EH (cell line): ENCODE results near the gene EIF4G3.
"Not testable (repeated sequence)": the region's sequence is repeated elsewhere in the genome, so short reads cannot be mapped to it uniquely, and the experiment has no call there.

Experiments used
- DNase-seq: peaks from one replicate; pipeline ENCODE4 v3.0.0-alpha.2; 2015; ENCODE audit warnings: low read depth

The EIF4G3 gene, protein sequence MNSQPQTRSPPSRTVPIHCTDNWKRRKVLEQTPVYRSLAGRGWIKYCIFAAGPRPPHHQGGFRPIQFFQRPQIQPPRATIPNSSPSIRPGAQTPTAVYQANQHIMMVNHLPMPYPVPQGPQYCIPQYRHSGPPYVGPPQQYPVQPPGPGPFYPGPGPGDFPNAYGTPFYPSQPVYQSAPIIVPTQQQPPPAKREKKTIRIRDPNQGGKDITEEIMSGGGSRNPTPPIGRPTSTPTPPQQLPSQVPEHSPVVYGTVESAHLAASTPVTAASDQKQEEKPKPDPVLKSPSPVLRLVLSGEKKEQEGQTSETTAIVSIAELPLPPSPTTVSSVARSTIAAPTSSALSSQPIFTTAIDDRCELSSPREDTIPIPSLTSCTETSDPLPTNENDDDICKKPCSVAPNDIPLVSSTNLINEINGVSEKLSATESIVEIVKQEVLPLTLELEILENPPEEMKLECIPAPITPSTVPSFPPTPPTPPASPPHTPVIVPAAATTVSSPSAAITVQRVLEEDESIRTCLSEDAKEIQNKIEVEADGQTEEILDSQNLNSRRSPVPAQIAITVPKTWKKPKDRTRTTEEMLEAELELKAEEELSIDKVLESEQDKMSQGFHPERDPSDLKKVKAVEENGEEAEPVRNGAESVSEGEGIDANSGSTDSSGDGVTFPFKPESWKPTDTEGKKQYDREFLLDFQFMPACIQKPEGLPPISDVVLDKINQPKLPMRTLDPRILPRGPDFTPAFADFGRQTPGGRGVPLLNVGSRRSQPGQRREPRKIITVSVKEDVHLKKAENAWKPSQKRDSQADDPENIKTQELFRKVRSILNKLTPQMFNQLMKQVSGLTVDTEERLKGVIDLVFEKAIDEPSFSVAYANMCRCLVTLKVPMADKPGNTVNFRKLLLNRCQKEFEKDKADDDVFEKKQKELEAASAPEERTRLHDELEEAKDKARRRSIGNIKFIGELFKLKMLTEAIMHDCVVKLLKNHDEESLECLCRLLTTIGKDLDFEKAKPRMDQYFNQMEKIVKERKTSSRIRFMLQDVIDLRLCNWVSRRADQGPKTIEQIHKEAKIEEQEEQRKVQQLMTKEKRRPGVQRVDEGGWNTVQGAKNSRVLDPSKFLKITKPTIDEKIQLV (N-terminal part only)

DNA sequence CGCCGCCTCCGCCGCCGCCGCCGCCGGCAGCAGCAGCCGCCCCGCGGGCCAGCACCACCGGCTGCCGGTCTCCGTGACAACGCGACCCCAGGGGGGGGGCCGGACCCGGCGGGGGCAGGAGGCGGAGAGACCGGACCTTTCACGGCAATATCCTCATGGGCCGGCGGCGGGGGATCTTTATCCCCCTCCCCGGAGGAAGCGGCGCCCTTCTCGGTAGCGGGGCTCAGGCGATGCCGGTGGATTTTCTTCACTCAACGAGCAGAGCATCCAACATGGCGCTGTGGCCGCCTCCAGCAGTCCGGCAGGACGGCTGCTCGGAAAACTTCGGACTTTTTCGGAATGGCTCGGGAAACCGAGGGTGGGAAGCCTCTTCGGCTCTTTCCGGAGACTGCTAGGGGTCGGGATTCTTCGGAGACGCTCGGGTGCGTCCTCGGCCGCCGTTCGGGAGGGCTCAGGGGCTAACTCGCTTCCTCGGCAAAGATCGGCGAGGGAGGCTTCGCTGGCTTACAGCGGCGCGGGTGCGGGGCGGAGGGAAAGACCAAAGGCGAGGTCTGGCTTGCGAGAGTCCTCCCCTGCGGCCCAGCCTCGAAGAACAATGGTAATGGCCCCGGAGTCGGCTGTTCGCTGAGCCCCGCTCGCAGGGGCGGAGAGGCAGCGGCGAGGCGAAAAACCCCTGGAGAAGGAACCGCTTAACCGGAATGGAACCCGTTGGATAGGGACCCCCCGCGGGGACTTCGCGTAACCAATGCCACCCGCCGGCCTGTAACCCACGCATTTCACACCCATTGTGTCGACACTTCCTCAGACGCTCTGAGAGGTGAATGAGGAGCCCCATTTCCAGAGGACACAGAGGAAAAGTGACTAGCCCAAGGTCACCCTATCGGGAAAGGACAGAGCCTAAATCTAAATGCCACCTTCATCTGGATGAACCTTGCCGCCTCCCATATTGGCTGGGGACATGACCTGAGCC lies at the start of gene EIF4G3:
Gene EIF4G3, minus strand, starts transcription at position 312 of the 970 bp plus-strand sequence. CDS start 174,155 bp downstream, outside the sequence.
- peak; percentile 97 for DNase-seq

DNA sequence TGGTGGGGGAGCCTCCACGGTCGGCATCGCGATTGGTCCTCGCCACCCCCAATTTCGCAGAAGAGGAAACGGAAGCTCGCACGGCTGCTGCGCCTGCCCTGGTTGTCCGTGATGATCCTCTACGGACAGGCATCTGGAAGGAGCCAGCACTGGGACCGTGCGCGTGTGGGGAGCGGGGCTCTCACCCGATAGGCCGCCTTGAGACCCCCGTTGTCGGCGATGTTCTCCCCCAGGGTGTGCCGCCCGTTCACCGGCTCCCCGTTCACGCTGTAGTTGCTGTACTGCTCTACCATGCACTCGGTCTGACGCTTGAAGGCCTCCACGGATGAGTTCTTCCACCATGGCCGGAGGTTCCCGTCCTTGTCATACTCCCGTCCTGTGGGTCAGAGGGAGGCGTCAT lies 48.4 kb upstream of the EIF4G3 start:
- no peak for DNase-seq

DNA sequence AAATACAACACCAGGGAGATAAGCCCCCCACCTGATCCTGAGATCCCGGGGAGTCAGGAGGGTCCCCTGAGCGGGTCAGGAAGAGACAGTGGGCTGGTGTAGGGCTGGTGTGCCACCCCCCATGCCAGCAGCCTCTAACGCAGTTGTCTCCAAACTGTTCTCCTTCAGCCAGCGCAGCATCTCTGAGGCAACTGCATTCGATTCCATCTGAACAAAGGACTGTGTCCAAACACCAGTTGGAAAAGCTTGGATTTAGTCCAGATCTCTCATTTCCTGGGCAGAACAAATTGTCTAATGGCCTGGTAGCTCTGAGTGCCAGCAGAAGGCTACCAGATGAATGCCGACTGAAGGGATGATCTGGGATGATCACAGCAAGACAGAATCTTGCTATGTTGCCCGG lies 44.1 kb upstream of the EIF4G3 start:
- DNase-seq, result peak; percentile 55

DNA sequence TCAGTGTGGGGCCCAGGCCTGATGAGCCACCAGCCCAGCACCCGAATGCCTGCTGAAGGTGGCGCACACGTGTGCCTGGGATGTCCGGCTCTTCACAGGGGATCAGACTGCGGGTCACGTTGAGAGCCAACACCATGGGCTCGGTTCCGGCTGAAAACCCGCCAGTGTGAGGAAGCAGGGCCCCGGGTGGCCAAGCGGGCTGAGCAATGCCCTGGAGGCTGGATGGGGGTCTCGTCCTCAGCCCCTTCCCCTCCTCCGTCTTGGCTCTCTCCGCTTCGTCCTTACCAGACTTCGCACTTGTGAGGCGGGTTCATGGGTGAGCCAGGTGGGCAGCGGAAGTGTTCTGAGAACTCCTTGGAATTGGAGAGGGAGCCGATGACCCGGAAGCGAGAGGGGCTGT lies 43.0 kb upstream of the EIF4G3 start:
- no peak for DNase-seq

DNA sequence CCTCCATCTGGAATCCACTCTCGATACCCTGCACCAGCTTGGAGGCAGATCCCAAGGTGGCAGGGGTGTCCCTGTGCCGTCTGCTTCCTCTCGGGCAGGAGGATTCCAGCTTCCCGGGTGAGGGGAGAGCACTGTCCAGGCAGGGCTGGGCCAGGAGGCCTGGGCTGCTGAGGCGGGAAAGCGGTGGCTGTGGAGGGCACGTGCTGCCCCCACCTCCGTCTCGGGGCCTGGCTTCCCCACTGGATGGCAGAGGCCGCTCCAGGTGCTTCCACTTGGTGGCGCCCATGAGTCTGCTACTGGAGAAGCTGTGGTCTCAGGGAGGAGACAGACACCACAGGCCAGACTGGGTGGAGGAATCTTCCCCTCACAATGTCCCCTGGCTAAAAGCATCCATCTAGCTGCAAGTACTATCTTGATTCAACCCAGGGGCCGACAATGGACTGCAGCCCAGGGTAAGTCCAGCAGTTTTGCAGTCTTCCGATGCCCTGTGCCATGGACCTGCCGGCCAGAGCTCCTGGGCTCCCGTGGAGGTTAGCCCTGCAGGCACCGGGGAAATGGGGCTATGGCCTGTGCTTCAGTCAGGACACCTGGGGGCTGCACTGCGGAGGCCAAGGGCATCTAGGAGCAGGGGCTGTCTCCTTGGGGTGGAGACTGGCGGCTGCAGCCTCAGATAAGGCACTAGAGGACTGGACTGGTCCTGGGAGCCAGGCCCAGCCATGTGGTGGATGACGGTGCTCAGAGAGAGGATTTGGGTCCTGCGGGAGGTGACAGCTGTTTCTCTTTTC lies 41.3 kb upstream of the EIF4G3 start:
- peak; percentile 40 for DNase-seq

DNA sequence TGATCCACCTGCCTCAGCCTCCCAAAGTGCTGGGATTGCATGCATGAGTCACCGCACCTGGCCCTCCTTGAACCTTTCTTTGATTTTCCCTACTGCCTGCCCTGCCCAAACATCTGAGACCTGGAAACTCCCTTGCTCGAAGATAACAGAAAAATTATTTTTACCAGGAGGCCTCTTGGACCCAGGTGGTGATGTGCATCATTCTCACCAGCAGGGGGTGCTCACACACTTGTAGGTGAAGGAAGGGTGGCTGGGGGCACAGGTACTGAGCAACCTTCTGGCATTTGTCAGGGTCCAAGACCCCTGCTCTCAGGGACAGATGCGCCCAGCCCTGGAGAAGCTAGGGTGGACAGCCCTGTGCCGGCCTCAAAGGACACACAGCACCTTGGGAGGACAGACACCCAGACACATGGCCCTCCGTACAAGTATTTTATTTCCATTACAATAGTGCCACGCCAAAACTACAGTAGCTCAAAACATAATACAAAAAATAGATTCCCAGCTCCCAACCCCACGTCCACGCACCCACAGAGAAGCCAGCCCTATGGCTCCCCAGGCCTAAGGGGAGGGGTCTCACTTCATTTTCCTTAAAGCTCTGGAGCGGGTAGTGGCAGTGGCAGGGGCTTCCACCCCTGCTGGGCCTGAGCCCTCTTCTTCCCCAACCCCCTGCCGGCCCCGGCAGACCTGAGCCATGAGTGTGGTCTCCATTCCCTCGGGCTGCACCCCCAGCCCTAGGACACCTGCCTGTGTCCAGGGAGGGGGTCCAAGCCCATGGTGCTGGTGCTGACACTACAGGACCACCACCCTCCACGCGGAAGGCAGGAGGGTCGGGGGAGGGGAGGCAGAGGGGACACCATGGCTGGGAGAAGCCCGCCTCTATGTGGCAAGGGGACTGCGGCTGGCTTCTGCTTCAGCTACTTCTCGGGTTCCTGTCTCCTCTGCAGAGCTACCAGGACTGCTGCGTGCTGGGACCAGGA lies 40.4 kb upstream of the EIF4G3 start:
- DNase-seq, result peak; percentile 53

DNA sequence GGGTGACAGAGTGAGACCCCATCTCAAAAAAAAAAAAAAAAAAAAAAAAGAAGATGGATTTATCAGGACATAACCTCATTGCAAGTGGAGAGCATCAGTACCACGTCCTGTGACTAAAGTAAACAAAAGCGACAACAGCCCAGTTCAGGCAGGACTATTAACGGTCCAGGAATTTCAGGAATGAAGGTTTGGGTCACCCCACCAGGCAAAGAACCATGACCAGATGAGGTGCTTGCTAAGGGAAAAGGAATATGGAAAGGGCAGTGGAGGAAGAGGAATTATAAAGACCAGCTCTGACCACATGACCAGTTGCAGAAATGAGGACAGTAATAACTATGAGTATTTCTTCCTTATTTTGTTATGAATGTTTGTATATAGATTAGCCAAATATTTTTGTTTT lies 35.4 kb upstream of the EIF4G3 start:
- peak; percentile 70 for DNase-seq

DNA sequence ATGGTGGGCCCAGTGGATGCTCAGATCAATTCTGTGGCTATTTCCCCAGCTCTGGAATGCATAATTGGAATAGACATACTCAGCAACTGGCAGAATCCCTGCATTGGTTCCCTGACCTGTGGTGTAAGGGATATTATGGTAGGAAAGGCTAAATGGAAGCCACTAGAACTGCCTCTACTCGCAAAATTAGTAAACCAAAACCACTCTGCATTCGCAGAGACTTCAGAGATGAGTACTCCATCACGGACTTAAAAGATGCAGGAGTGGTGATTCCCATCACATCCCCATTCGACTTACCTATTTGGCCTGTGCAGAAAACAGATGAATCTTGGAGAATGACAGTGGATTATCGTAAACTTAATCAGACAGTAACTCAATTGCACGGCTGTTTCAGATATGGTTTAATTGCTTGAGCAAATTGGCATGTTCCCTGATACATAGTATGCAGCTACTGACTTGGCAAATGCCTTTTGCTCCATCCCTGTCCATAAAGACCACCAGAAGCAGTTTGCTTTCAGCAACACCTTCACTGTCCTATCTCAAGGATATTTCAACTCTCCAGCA lies 31.5 kb upstream of the EIF4G3 start:
- DNase-seq, result not testable (repeated sequence)

DNA sequence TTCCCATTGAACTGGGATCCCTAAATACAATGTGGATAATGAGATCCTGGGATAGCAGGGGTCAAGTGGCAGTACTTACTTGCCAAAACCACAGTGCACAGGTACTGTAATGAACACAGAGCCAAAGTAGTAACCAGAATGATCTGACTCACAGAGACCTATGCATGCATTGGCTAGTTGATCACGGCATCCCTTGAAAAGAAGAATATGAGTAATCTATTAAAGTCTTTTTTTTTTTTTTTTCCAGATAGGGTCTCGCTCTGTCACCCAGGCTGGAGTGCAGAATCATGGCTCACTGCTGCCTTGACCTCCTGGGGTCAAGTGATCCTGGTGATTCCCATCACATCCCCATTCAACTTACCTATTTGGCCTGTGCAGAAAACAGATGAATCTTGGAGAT lies 29.4 kb upstream of the EIF4G3 start:
- DNase-seq, result peak; percentile 25

DNA sequence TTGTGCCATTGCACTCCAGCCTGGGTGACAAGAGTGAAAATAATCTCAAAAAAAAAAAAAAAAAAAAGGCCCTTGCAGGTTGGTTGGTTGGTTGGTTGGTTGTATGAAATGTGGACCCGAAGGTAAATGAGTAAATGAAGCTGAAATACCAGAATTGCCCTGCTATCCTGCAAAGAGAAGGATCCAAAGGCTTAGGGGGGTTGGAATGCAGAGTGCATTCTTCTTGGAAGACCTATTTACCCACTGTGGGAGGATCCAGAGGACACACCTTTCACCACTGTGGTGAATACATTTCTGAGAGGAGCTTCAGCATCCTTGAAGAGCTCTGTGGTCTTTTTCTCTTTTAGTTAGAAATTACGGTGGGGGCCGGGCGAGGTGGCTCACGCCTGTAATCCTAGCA lies 28.7 kb upstream of the EIF4G3 start:
- no peak for DNase-seq

DNA sequence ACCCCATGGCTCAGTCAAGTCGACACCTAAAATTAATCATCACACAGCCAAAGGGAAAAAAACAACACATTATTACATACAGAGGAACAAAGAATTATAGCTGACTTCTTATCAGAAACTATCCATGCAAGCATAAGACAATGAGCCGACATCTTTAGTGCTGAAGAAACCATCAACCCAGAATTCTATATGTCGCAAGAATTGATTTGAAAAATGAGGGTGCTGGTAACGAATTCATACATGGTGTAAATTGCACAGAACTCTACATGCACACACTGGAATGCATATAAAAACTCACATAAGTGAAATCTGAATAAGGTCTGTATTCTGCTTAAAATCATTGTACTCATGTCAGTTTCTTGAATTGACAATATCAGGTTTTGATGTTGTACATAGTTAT lies 25.0 kb upstream of the EIF4G3 start:
- no peak for DNase-seq

DNA sequence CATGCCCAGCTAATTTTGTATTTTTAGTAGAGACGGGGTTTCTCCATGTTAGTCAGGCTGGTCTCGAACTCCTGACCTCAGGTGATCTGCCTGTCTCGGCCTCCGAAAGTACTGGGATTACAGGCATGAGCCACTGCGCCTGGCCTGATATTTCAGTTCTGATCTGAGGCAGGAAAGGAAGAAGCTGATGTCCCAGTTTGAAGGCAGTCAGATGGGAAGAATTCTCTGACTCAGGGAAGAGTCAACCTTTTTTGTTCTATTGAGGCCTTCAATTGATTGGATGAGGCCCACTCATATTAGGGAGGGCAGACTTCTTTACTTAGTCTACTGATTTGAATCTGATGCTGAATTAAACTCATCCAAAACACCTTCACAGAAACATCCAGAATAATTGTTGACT lies 24.5 kb upstream of the EIF4G3 start:
- DNase-seq, result peak; percentile 26

DNA sequence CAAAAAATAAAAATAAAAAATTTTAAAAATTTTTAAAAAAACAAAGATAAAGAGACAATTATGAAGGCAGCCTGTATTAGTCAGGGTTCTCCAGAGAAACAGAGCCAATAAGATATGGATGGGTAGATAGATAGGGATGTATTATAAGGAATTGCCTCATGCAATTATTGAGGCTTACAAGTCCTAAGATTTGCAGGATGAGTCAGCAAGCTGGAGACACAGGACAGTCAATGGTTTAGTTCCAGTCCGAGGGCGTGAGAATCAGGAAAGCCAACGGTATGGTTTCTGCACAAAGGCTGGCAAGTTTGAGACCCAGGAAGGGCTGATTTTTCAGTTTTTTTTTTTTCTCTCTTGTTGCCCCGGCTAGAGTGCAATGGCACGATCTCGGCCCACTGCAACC lies 24.1 kb upstream of the EIF4G3 start:
- peak; percentile 66 for DNase-seq

DNA sequence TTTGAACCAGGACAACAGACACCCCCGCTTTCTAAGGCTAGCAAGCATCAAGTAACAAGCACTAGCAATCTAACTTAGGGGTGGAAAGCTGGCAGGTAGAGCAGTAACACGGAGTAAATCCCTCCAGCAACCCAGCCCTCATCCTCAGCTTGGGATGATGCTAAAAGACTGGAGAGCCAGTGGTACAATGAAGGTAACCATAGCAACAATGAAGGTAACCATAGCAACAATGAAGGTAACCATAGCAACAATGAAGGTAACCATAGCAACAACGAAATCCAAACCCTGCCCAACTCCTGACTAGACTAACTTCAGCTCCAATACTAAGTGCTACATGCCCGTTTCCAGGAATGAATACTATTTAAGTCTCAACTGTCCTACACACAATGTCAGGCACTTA lies 22.2 kb upstream of the EIF4G3 start:
- DNase-seq, result no peak

DNA sequence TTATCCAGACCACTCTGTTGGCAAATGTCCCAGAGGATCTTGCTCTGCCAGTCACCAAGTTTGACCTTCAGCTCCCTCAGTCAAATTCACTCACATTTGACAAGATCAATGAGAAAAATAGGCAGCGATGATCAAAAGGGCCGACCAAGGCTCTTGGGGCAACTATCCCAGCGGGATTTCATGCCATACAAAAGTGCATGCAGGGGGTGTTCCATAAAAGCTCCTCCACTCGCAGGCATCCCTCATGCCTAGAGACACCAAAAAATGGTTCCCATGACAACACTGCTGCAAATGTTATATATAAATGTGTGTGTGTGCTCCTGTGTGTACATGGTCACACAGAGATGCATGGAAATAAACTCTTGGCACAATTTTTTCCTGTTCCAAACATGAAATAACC lies 16.2 kb upstream of the EIF4G3 start:
- DNase-seq, result no peak

DNA sequence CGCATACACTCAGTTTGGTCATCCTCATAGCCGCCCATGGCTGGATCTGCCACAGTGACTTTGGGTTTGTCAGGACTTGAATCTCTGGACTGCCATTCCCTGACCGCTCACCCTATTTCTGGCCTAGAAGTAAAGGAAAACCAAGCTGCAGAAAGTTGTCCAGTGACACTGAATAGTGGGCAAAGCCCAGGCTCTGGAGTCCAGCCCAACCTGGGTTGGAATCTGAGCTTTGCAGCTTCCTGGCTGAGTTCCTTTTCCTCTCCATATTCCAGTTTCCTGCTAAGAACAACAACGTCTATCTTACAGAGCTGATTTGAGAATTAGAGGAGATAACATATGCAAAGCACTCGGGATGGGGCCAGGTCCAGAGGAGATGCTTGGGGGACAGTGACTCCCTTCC lies 15.6 kb upstream of the EIF4G3 start:
- DNase-seq, result peak; percentile 28

DNA sequence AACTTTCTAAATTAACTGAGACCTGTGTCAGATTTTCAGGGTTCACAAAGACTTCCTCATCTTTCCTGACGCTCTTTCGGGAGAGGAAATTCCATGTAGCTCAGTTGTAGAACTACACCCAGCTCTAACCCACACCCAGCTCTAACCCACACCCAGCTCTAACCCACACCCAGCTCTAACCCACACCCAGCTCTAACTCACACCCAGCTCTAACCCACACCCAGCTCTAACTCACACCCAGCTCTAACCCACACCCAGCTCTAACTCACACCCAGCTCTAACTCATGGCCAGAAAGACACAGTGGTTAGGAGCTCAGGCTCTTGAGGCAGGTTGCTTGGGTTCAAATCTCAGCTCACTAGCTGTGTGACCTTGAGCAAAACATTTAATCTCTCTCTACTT lies 14.1 kb upstream of the EIF4G3 start:
- DNase-seq, result not testable (repeated sequence)

DNA sequence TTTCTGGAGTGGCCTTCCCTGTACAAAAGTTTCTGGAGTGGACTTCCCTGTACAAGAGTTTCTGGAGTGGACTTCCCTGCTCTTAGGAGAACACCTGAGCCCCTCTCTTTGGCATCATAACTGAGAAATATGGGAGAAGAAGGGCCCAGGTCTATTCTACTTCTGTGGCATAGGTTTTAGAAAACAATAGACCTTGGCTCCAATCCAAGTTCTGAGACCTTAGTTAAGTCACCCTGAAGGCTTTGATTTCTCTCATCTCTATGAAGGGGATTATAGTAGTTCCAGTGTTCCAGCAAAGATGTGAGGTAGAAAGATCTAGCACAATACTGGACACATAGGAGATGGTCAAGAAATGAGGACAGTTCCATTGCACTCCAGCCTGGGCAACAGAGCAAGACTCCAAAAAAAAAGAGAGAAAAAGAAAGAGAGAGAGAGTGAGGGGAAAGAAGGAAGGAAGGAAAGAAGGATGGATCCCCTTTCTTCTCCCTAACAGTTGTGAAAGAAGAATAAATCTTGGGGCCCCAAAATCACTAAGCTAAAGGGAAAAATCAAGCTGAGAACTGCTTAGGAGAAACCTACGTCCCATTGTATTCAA lies 13.3 kb upstream of the EIF4G3 start:
- no peak for DNase-seq

DNA sequence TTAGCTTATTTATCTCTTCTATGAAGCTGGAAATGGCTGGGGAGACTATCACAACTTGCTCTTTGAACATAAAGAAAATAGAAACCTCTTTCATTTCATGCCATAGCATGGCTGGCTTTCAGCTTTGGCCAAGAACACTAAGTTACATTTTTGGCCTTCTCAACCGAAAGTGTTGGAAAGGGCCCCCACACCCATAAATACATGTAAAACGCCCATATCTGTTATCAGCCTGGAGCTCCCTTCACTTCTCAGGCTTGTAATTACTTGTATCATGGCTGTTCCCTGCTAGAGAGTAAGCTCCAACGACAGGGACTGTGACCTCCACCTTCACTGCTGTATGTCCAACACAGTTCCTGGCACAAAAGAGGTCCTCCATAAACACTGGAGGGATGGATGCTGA lies 12.7 kb upstream of the EIF4G3 start:
- no peak for DNase-seq
